Measurements from ENCODE around the gene DNAAF9.
"Not testable (repeated sequence)": the region's sequence is repeated elsewhere in the genome, so short reads cannot be mapped to it uniquely, and the experiment has no call there.

DNAAF9 gene

DNA sequence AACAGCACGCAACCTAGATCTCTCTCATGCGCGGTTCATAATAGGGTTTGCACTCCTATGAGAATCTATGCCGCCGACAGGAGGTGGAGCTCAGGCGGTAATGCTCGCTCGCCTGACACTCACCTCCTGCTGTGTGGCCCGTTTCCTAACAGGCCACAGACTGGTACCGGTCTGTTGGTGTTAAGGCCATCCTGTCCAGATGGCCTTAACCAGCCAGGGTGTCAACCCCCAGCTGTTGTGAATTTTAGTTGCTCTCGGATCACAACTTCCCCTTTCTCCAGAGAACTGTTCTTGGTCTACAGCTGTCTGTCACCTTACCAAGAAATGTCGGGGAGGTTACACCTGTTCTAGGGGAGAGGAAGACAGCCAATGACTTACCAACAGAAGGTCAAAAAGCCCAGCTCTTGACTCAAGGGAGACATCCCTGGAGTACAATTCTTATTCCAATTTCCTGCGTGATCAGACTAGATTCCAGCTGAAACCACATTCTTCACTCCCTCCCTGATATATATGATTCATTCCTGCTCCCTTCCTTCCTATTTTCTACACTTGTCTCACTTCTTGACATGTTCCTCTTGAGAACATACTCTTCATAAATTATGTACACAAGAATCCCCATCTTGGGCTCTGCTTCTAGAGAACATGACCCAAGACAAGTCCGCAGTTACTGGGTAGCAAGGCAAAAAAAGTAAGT lies 23.1 kb upstream of the DNAAF9 start:
- ATAC-seq (replicated peaks; ENCODE audit: extremely low read depth, poor library complexity, severe bottlenecking) = peak; percentile 14
- Mint-ChIP-seq H3K4me3 (no peak overlapping the region), H3K9me3 (no peaks in the 10 kb centered on the region), H3K36me3 (ENCODE audit: insufficient read depth) (no peaks in the 10 kb centered on the region), H3K27ac (ENCODE audit: low read depth) (no peak overlapping the region), H3K4me1 (no peaks in the 10 kb centered on the region), H3K27me3 (no peaks in the 10 kb centered on the region)
- DNase-seq (ENCODE audit: low spot score in 2 of 2) = no peak

DNA sequence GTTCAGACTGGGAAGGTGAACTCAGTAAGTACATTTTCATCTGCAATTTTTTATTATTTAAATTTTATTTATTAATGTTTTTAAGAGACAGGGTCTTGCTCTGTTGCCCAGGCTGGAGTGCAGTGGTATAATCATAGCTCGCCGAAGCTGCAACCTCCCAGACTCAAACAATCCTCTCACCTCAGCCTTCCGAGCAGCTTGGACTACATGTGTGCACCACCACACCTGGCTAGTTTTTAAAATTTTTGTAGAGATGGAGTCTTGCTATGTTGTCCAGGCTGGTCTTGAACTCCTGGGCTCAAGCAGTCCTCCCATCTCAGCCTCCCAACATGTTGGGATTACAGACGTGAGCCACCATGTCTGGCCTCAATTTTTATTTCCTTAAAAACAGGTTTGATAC lies 19.3 kb upstream of the DNAAF9 start:
- H3K27me3 Mint-ChIP-seq; DNase-seq (ENCODE audit: low spot score in 2 of 2); H3K4me3 Mint-ChIP-seq; H3K4me1 Mint-ChIP-seq; H3K9me3 Mint-ChIP-seq; ATAC-seq (replicated peaks; ENCODE audit: extremely low read depth, poor library complexity, severe bottlenecking); H3K27ac Mint-ChIP-seq (ENCODE audit: low read depth); H3K36me3 Mint-ChIP-seq (ENCODE audit: insufficient read depth): not testable (repeated sequence)

DNA sequence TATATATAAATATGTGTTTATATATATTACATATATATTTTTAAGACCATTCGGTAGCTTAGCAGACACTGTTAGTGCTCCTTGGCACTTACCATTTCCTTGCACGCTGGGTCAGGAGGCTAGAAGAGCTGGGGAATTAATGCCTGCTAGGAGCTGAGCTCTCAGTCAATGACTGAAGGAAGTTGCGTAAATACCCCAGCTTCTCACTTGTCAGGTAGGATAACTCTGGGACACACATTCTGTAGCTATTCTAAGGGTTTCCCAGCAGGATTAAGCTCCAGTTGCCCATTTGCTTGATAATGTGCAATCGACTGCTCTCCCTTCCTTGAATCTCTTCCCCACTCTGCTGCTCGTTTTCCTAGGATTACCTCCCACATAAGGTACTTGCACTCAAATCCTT lies 15.7 kb upstream of the DNAAF9 start:
- no peaks in the 10 kb centered on the region for H3K27me3 Mint-ChIP-seq
- H3K4me3 Mint-ChIP-seq = no peak overlapping the region
- ATAC-seq (replicated peaks; ENCODE audit: extremely low read depth, poor library complexity, severe bottlenecking) (no peak), DNase-seq (ENCODE audit: low spot score in 2 of 2) (no peak)
- H3K4me1 Mint-ChIP-seq = peaks cover 8% of the 10 kb centered on the region
- H3K36me3 Mint-ChIP-seq (ENCODE audit: insufficient read depth) = peaks cover 2% of the 10 kb centered on the region
- H3K27ac Mint-ChIP-seq (ENCODE audit: low read depth) = no peak overlapping the region
- no peaks in the 10 kb centered on the region for H3K9me3 Mint-ChIP-seq

DNA sequence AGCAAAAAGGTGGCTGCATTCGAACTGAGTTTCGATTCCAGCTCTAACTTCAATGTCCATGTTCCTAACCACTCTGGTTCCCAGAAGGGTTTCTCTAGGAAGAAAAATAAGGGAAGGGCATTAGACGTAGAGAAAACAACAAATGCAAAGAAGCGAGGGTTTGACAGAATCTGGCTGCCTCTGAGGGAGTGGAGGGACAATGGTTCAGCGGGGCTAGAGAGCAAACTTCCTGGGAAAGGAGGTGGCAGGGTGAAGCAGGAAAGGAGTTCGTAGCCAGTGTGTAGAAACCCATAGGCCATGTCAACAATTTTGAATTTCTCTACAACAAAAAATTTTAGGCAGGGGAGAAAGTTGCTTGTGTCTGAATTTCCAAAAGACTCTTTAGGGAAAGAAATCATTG lies 14.5 kb upstream of the DNAAF9 start:
- Mint-ChIP-seq H3K9me3 (no peaks in the 10 kb centered on the region), H3K27me3 (no peaks in the 10 kb centered on the region), H3K27ac (ENCODE audit: low read depth) (no peak overlapping the region), H3K4me1 (peaks cover 8% of the 10 kb centered on the region), H3K36me3 (ENCODE audit: insufficient read depth) (peaks cover 2% of the 10 kb centered on the region), H3K4me3 (no peak overlapping the region)
- no peak for DNase-seq (ENCODE audit: low spot score in 2 of 2)
- no peak for ATAC-seq (replicated peaks; ENCODE audit: extremely low read depth, poor library complexity, severe bottlenecking)

DNA sequence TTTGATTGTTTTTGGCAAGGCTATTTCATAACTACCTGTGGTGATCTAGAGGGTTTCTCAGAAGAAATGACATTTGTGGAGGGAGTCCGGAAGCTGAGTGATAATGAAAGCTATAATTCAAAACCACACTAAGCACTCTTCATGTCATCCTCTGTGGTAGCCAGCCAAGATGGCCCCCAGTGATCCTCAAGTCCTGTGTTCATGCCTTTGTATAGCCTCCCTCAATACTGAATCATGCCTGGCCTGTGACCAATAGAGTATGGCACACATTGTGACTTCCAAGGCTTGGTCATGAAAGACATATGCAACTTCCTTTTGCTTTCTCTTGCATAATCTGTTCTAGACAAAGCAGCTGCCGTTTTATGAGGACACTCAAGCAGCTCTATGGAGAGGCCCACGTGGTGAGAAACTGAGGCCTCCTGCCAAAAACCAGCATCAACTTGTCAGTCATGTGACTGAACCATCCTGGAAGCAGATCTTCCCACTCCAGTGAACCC lies 12.8 kb upstream of the DNAAF9 start:
- Mint-ChIP-seq H3K27me3 (no peaks in the 10 kb centered on the region), H3K4me3 (no peak overlapping the region)

DNA sequence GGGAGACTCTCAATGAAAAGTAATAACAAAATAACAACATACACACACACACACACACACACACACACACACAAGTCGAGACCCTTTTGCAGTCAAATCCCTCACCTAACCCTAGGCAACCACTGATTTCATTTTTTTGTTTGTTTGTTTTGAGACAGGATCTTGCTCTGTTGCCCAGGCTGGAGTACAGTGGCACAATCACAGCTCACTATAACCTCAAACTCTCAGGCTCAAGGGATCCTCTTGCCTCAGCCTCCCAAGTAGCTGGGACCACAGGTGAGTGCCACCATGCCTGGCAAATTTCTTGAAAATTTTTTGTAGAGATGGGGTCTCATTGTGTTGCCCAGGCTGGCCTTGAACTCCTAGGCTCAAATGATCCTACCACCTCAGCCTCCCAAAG lies 10.7 kb upstream of the DNAAF9 start:
- not testable (repeated sequence) for H3K9me3 Mint-ChIP-seq; H3K4me1 Mint-ChIP-seq; H3K27me3 Mint-ChIP-seq; H3K27ac Mint-ChIP-seq (ENCODE audit: low read depth); DNase-seq (ENCODE audit: low spot score in 2 of 2); ATAC-seq (replicated peaks; ENCODE audit: extremely low read depth, poor library complexity, severe bottlenecking); H3K4me3 Mint-ChIP-seq; H3K36me3 Mint-ChIP-seq (ENCODE audit: insufficient read depth)

More for the DNA sequence above, 12.8 kb upstream of the DNAAF9 start:
- Mint-ChIP-seq H3K9me3 (no peaks in the 10 kb centered on the region), H3K4me1 (peaks cover 8% of the 10 kb centered on the region), H3K27ac (ENCODE audit: low read depth) (no peak overlapping the region), H3K36me3 (ENCODE audit: insufficient read depth) (peaks cover 2% of the 10 kb centered on the region)
- DNase-seq (ENCODE audit: low spot score in 2 of 2) (peak in 1 of 2 donors; percentile 16), ATAC-seq (replicated peaks; ENCODE audit: extremely low read depth, poor library complexity, severe bottlenecking) (peak; percentile 95)

DNA sequence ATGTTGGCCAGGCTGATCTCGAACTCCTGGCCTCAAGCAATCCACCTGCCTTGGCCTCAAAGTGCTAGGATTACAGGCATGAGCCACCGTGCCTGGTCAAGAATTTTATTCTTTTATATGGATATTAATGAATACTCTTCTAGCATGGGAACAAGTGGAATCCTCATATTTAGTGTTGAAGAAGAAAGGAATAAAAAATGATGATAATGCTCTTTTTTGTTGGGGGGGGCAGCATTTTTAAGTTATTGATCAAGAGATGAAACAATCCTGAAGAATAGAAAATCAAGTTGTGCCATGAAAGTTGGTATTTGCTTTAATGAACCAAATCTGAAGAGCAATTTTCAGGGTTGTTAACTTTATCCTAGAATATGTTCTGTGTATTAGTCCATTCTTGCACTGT lies 6.7 kb upstream of the DNAAF9 start:
- H3K36me3 Mint-ChIP-seq (ENCODE audit: insufficient read depth) = peaks cover 5% of the 10 kb centered on the region
- ATAC-seq (replicated peaks; ENCODE audit: extremely low read depth, poor library complexity, severe bottlenecking) = no peak

DNA sequence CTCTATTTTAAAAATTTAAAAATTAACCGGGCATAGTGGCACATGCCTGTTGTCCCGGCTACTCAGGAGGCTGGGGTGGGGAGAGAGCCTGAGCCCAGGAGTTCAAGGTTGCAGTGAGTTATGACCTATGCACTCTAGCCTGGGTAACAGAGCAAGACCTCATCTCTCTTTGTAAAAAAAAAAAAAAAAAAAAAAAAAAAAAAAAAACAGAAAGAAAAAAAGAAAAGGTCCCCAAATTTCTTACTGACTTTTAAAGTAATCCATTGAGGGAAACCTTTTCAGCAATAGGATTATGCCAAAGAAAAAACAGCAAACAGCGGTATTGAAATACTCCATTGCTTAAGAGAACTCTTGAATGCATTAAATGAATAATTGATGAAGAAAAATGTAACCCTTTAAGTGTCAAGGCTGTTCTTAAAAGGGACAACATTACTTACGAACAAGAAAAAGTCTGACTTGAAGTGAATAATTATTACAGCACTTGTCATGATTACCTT lies 6.0 kb upstream of the DNAAF9 start:
- Mint-ChIP-seq H3K36me3 (ENCODE audit: insufficient read depth) (peaks cover 7% of the 10 kb centered on the region), H3K27ac (ENCODE audit: low read depth) (no peak overlapping the region), H3K27me3 (no peaks in the 10 kb centered on the region), H3K9me3 (no peaks in the 10 kb centered on the region), H3K4me1 (peaks cover 5% of the 10 kb centered on the region), H3K4me3 (no peak overlapping the region)
- ATAC-seq (replicated peaks; ENCODE audit: extremely low read depth, poor library complexity, severe bottlenecking) (no peak), DNase-seq (ENCODE audit: low spot score in 2 of 2) (no peak)

More for the DNA sequence above, 6.7 kb upstream of the DNAAF9 start:
- H3K27ac Mint-ChIP-seq (ENCODE audit: low read depth) = no peak overlapping the region
- H3K4me1 Mint-ChIP-seq = no peaks in the 10 kb centered on the region
- no peaks in the 10 kb centered on the region for H3K9me3 Mint-ChIP-seq
- H3K27me3 Mint-ChIP-seq = no peaks in the 10 kb centered on the region
- no peak for DNase-seq (ENCODE audit: low spot score in 2 of 2)
- no peak overlapping the region for H3K4me3 Mint-ChIP-seq

DNA sequence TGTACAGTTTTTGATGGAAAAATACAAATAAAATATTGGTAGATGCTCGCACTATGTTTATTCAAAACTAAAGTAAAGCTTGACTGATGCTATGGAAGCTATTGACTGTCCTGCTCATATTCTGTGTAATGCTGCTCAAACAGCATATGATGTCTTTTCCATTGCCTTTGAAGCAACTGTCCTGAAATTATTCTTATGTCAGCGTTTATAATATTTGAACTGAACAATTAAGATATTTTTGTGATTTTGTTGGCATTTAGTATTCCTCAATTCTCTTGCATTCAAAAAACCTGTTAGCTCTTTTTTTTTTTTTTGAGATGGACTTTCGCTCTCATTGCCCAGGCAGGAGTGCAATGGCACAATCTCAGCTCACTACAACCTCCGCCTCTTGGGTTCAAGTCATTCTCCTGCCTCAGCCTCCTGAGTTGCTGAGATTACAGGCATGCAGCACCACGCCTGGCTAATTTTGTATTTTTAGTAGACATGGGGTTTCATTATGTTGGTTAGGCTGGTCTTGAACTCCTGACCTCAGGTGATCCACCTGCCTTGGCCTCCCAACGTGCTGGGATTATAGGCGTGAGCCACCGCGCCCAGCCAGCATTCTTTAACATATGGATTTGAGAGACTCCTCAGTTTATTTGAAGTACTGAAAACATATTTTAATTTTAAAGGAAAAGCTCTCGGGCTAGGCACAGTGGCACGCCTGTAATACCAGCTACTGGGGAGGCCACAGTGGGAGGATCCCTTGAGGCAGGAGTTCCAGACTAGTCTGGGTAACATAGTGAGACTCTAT lies 5.3 kb upstream of the DNAAF9 start:
- no peak for ATAC-seq (replicated peaks; ENCODE audit: extremely low read depth, poor library complexity, severe bottlenecking)
- H3K27ac Mint-ChIP-seq (ENCODE audit: low read depth) = no peak overlapping the region
- no peak overlapping the region for H3K4me3 Mint-ChIP-seq
- H3K9me3 Mint-ChIP-seq = no peaks in the 10 kb centered on the region
- H3K27me3 Mint-ChIP-seq = no peaks in the 10 kb centered on the region
- H3K36me3 Mint-ChIP-seq (ENCODE audit: insufficient read depth) = peaks cover 11% of the 10 kb centered on the region
- peaks cover 10% of the 10 kb centered on the region for H3K4me1 Mint-ChIP-seq
- no peak for DNase-seq (ENCODE audit: low spot score in 2 of 2)

DNA sequence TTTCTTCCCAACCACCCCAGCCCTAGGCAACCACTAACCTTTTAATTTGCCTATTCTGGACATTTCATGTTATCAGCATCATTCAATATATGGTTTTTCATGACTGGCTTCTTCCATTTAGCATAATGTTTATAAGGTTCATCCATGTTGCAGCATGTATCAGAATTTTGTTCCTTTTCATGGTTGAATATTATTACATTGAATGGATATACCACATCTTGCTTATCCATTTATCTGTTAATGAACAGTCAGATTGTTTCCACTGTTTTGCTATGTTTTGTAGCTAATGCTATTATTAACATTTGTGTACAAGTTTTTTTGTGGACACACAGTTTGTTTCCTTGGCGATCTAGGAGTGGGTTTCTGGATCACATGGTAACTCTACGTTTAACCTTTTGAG lies 3.0 kb upstream of the DNAAF9 start:
- H3K4me3 Mint-ChIP-seq = no peak overlapping the region
- no peaks in the 10 kb centered on the region for H3K9me3 Mint-ChIP-seq
- no peak overlapping the region for H3K27ac Mint-ChIP-seq (ENCODE audit: low read depth)

DNA sequence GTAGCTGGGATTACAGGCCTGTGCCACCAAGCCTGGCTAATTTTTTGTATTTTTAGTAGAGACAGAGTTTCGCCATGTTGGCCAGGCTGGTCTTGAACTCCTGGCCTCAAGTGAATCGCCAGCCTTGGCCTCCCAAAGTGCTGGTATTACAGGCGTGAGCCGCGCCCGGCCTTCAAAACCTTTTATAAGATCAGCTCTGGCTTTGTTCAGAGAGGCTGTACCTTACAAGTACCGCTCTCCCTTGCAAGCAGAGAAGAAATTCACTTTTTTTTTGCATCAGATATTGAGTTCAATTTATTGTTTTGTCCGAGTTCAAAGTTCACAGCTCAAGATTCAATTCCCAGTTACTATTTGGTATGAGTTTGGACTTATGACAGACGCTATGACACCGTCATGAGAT lies 1.9 kb upstream of the DNAAF9 start:
- no peak overlapping the region for H3K27ac Mint-ChIP-seq (ENCODE audit: low read depth)
- H3K36me3 Mint-ChIP-seq (ENCODE audit: insufficient read depth) = peaks cover 11% of the 10 kb centered on the region
- peaks cover 32% of the 10 kb centered on the region for H3K4me1 Mint-ChIP-seq
- DNase-seq (ENCODE audit: low spot score in 2 of 2) (no peak), ATAC-seq (replicated peaks; ENCODE audit: extremely low read depth, poor library complexity, severe bottlenecking) (no peak)
- no peaks in the 10 kb centered on the region for H3K27me3 Mint-ChIP-seq
- no peaks in the 10 kb centered on the region for H3K9me3 Mint-ChIP-seq
- peak overlapping the region; percentile 97 for H3K4me3 Mint-ChIP-seq

More for the DNA sequence above, 3.0 kb upstream of the DNAAF9 start:
- Mint-ChIP-seq H3K36me3 (ENCODE audit: insufficient read depth) (peaks cover 11% of the 10 kb centered on the region), H3K4me1 (peaks cover 27% of the 10 kb centered on the region), H3K27me3 (no peaks in the 10 kb centered on the region)
- DNase-seq (ENCODE audit: low spot score in 2 of 2) (no peak), ATAC-seq (replicated peaks; ENCODE audit: extremely low read depth, poor library complexity, severe bottlenecking) (no peak)

DNA sequence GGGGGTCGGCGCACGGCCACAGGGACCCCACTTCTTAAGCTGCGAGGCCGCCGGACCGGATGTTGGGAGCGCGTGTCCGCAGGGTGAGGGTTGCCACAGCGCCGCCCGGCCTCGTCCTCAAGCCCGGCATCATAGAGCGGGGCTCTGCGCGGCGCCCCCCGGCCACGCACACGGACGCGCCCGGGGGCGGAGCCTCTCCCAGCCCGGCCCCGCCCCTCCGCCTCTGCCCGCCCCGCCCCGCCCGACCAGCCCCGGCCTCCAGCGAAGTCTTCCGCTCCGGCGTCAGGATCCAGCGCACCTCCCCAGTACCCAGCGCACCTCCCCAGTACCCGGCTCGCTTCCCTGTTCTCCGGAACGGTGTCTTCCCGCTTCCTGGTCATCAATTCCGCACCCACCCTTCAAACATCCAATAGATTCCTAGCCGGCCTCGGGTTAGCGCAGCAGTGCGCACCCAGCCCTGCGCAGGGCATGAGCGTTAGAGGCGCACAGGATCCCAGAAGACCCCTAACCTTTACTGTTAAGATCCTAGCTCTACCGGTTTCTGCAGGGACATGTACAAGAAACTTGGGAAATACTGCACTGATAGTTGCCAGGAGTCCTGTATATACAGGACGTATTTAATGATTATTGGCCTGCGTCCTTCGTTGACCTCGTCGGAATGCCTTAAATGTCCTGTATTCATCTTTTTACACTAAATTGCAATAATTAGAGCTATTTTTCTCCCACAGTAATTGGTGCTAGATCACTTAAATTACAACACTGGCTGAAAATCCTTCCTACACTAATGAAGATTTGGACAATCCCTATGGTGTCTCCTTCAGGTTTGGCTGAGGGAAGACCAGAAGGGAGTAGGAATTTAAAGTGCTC lies 535 bp upstream of the DNAAF9 start:
- Mint-ChIP-seq H3K36me3 (ENCODE audit: insufficient read depth) (peaks cover 11% of the 10 kb centered on the region), H3K4me1 (peaks cover 33% of the 10 kb centered on the region), H3K9me3 (no peaks in the 10 kb centered on the region), H3K27ac (ENCODE audit: low read depth) (peak overlapping the region; percentile 90), H3K4me3 (peak overlapping the region; percentile 97), H3K27me3 (no peaks in the 10 kb centered on the region)
- DNase-seq (ENCODE audit: low spot score in 2 of 2) (peak; percentile 43 to 47), ATAC-seq (replicated peaks; ENCODE audit: extremely low read depth, poor library complexity, severe bottlenecking) (peak; percentile 62)

All from central memory CD8-positive, alpha-beta T cell (primary cell).